Measurements from ENCODE around the gene S1PR5.
"Not testable (repeated sequence)": the region's sequence is repeated elsewhere in the genome, so short reads cannot be mapped to it uniquely, and the experiment has no call there.

The S1PR5 gene, protein sequence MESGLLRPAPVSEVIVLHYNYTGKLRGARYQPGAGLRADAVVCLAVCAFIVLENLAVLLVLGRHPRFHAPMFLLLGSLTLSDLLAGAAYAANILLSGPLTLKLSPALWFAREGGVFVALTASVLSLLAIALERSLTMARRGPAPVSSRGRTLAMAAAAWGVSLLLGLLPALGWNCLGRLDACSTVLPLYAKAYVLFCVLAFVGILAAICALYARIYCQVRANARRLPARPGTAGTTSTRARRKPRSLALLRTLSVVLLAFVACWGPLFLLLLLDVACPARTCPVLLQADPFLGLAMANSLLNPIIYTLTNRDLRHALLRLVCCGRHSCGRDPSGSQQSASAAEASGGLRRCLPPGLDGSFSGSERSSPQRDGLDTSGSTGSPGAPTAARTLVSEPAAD

GRCh38 chr19:10517361-10517759 lies at the start of gene S1PR5:
S1PR5 (minus strand) TSS chr19:10517447; CDS start chr19:10515011, 2,436 bp downstream.
- DNase-seq: no peak

DNA sequence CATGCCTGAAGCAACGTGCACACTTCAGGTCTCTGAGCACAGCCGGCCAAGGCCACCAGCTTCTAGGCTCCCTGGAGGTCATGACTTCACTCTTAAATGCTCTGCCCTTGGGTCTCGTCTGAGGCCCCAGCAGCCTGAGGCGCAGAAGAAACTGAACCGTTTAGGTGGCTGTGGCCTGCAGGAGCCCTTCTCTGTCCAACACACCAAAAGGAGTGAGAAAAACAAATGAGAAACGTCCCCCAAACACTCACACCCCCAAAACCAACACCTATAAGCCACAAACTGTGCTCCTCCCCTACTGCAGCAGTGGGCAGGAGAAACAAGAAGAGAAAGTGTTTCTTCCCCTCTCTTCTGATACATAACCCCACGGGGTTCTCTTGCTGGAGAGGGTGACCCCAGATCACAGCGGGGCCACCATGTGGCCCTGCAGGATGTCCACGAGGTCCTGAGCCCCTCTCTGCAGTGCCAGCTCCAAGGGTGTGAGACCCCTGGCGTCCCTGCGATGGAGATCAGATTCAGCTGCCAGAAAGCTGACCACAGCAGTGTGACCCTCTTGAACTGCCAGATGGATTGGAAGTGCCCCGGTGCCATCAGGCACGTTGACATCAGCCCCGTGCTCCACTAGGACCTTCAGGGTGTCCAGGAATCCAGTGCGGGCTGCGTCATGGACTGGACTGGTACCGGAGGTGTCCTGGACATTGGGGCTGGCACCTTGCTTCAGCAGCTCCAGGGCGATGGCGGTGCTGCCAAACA lies 49.6 kb upstream of the S1PR5 start:
- DNase-seq: no peak

DNA sequence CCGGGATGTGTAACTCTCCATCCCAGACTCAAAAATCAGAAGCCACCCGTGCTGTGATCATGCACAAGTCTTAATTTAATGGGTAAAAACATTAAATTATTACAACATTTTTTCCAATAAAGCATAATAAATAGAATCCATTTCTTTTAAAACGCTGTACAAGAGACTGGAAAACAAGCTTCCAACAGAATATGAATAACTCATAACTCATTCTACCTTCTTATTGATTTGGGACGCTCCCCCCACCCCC lies 49.1 kb upstream of the S1PR5 start:
- DNase-seq: no peak

DNA sequence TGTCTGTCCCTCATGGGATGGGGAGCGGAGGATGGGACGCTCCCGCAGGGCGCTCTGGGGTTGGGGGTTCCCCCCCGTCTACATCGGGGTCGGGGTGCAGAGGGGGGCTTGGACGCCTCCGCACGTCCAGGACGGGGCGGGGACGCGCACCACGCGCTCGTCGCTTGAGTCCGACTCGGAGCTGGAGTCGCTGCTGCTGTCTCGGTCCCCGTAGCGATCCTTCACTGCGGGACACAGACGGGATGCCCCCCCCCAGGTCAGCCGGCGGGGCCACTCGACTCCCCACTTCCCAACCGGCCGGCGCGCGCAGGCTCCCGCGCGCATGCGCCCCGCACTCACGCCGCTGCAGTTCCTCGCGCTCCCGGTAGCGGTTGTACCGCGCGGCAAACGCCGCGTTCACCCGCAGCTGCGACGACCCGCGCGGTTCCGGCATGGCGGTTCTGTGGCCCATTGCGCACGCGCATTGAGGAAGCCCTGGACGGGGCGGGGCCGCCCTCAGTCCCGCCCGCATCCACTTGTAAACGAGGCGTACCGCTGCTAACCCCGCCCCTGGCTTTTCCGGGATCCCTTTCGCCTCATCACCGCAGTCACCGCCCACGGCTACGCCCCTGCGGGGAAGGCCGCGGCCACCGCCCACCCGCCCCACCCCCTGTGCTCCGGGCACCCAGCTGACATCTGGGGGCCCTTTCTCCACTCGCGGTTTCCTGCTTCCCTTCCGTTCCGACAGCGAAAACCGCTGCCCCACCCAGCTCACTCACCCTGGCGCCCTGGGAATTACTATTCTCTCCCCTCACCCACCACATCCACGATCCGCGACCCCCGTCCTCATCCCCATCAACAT lies 48.5 kb upstream of the S1PR5 start, which contains the start of gene KRI1:
TSS of gene KRI1 (minus strand) at position 444 of the 841 bp plus-strand sequence. CDS start at position 433, 11 bp downstream.
- peak; percentile 97 for DNase-seq

DNA sequence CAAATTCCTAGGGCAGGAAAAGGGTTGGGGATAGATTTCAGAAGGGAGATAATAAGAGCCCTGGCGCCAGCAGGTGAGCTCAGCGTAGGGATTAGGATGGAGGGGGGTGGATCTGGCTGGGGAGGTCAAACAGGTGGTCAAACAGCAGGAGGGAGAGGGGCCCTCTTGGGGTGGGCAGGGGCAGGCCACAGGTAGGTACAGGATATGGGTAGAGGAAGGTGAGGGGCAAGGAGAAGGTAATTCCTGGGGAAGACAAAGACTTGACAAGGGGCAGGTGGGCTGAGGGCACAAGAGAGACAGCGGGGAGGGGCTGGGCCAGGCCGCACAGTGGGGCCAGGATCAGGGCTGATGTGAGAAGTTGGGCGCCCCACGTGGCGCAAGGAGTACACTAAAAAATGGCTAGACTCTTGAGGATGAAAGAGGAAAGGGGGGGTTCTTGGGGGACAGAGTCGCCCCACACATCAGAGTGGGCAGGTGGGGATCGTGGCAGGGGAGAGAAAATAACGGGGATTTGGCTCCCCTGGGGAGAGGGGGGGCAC lies 47.9 kb upstream of the S1PR5 start:
- peak; percentile 46 for DNase-seq

- no peak for DNase-seq
Measured at GRCh38 chr19:10562609-10563008, 45.4 kb upstream of the S1PR5 start.

- no peak for DNase-seq
Measured at GRCh38 chr19:10560154-10560553, 42.9 kb upstream of the S1PR5 start.

- DNase-seq: no peak
Measured at GRCh38 chr19:10557603-10558197, 40.5 kb upstream of the S1PR5 start.

GRCh38 chr19:10555610-10555973 lies 38.3 kb upstream of the S1PR5 start:
- DNase-seq: no peak

GRCh38 chr19:10554760-10555609 lies 37.7 kb upstream of the S1PR5 start:
- DNase-seq: no peak

GRCh38 chr19:10553943-10554381 lies 36.7 kb upstream of the S1PR5 start:
- no peak for DNase-seq

GRCh38 chr19:10553087-10553667 lies 35.9 kb upstream of the S1PR5 start:
- no peak for DNase-seq

GRCh38 chr19:10552510-10553053 lies 35.3 kb upstream of the S1PR5 start:
- peak; percentile 7 for DNase-seq

DNA sequence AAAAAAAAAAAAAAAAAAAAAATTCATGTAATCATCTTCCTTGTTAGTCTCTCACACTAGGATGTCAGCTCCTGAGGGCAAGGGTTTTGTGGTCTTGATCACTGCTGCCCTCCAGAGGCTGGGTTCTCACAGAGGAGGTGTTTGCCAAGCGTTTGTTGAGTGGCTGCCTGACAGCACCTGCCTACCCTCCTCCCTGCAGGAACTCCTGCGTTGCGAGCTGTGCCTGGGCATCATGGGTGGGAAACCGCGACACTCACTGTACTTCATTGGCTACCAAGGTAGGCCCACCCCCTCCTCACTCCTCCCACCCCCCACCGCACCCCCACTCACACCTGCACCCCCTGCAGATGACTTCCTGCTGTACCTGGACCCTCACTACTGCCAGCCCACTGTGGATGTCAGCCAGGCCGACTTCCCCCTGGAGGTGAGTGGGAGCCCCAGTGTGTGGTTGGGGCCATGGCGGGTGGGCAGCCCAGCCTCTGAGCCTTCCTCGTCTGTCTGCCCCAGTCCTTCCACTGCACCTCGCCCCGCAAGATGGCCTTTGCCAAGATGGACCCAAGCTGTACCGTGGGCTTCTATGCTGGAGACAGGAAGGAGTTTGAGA lies 34.6 kb upstream of the S1PR5 start:
- DNase-seq: peak; percentile 0

GRCh38 chr19:10551006-10551405 lies 33.8 kb upstream of the S1PR5 start:
- not testable (repeated sequence) for DNase-seq

GRCh38 chr19:10550336-10550735 lies 33.1 kb upstream of the S1PR5 start:
- no peak for DNase-seq

GRCh38 chr19:10549733-10550132 lies 32.5 kb upstream of the S1PR5 start:
- DNase-seq: no peak

DNA sequence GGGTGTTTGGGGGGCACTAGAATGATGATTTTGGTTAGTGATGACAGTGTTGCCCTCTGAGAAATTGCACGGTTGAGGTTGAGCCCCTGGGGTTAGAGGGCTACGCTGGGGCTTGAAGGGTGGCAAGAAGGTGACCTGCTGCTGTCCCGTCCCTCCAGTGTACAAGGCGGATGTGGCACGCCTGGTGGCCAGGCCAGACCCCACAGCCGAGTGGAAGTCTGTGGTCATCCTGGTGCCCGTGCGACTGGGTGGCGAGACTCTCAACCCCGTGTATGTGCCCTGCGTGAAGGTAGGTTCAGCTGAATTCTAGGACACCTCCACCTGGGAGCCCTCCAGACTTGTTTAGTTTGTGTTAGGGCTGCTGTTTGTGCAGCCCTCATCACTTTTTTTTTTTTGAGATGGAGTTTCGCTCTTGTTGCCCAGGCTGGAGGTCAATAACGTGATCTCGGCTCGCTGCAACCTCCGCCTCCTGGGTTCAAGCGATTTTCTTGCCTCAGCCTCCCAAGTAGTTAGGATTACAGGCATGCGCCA lies 31.6 kb upstream of the S1PR5 start:
- DNase-seq: no peak

DNA sequence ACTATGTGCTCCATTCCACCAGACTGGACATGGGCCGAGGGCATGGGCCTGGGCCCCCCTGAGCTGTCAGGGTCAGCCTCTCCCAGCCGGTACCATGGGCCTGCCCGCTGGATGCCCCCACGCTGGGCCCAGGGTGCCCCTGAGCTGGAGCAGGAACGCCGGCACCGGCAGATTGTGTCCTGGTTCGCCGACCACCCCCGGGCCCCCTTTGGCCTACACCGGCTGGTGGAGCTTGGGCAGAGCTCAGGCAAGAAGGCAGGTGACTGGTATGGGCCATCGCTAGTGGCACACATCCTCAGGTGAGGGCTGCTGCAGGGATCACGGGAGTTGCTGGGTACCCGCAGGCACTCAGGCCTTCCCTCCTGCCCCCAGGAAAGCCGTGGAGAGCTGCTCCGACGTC lies 29.6 kb upstream of the S1PR5 start:
- DNase-seq: no peak

DNA sequence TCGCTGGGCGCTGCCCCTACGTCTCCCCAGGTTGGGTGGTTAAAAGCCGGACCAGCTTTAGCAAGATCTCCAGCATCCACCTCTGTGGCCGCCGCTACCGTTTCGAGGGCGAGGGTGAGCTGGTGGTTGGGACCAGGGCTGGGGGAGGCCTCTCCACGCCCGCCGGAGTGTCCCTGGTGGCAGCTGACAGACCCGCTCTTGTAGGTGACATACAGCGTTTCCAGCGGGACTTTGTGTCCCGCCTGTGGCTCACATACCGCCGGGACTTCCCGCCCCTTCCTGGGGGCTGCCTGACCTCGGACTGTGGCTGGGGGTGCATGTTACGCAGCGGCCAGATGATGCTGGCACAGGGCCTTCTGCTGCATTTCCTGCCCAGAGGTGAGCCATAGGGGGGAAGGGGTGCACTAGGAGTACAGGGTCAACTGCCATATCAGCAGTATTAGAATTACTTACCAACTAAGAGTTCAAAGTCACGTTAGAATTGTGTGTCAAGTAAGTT lies 27.6 kb upstream of the S1PR5 start:
- no peak for DNase-seq

All from NCI-H1436 (cell line).